Kidney tubule cell (primary cell): ENCODE data around the gene ENAM.

Experiments used
- DNase-seq: peaks from one replicate; pipeline ENCODE4 v3.0.0-alpha.2; 2018; ENCODE audit warnings: low spot score

The ENAM gene, protein sequence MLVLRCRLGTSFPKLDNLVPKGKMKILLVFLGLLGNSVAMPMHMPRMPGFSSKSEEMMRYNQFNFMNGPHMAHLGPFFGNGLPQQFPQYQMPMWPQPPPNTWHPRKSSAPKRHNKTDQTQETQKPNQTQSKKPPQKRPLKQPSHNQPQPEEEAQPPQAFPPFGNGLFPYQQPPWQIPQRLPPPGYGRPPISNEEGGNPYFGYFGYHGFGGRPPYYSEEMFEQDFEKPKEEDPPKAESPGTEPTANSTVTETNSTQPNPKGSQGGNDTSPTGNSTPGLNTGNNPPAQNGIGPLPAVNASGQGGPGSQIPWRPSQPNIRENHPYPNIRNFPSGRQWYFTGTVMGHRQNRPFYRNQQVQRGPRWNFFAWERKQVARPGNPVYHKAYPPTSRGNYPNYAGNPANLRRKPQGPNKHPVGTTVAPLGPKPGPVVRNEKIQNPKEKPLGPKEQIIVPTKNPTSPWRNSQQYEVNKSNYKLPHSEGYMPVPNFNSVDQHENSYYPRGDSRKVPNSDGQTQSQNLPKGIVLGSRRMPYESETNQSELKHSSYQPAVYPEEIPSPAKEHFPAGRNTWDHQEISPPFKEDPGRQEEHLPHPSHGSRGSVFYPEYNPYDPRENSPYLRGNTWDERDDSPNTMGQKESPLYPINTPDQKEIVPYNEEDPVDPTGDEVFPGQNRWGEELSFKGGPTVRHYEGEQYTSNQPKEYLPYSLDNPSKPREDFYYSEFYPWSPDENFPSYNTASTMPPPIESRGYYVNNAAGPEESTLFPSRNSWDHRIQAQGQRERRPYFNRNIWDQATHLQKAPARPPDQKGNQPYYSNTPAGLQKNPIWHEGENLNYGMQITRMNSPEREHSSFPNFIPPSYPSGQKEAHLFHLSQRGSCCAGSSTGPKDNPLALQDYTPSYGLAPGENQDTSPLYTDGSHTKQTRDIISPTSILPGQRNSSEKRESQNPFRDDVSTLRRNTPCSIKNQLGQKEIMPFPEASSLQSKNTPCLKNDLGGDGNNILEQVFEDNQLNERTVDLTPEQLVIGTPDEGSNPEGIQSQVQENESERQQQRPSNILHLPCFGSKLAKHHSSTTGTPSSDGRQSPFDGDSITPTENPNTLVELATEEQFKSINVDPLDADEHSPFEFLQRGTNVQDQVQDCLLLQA

DNA sequence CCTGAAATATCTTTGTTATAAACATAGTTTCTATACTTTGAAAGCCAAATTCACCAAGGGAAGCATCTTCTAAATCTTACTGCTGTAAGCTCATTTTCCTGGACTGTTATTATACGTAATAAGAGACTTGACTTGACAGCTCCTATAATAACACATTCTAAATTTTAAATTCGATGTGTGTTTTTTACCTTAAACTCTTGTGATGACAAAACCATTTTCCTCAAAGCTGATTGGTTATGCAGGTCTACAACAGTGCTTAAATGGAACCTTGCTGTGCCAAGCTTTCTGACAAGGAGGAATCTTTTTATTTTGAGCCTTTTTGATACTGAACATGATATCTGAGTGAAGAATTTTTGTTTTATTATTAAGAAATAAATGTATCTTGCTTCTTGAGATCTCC, at the start of gene ENAM:
Gene ENAM, plus strand, starts transcription at position 301 of the 400 bp plus-strand sequence. CDS start 757 bp downstream, outside the sequence.
- no peak for DNase-seq

DNA sequence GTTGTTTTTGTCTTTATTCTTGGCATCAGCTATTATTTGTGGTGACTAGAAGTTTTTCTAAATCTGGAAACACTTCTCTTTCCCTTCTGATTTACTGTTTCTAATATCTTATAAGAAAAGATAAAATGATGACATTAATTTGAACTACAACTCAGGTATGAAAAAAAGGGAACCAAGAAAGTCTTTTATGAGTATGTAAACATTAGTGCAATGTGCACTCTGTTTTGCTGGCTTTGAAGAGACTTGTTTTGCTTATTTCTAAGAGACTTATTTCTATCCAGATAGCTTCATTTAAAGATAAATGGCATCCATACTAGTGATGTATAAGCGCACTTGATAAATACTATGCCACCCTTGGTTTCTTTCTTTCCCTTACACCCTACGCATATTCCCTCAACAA, 46.6 kb upstream of the ENAM start:
- no peak for DNase-seq

DNA sequence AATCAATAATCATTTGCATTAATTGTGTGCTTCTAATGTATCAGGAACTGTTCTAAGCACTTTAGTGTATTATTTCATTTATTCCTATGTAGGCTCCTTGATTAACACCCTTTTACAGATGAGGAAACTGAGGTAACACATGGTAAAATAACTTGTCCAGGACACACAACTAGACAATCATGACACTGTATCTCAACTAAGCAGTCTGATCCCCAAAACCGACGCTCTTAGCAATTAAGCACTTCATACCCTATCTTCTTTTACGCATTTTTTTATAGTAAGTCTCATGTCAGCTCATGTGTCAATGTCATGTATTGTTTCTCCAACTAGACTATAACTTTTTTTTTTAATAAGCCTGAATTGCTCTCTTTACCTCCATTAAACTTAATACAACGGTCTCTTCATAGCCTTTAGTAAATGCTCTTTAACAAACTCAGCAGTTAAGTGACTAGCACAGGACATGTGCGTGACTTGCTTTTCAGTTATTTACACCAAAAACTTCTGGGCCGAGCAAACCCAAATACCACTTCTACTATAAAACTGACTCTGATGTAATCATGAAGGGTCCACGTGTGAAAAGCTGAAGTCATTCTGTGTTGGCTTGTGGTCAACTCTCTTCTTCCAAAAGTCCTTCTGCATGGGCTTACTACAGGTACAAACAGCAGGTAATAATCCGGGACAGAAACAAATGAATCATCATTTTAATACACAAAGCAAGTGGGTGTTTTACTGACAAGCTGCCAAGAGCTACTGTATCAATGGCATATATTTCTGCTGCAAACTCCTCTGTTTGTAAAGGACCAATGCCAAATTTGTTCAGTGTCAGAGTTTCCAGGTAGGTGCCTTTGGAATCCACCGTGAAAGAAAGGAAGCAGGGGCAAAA, 44.4 kb upstream of the ENAM start:
- DNase-seq, result peak; percentile 94

DNA sequence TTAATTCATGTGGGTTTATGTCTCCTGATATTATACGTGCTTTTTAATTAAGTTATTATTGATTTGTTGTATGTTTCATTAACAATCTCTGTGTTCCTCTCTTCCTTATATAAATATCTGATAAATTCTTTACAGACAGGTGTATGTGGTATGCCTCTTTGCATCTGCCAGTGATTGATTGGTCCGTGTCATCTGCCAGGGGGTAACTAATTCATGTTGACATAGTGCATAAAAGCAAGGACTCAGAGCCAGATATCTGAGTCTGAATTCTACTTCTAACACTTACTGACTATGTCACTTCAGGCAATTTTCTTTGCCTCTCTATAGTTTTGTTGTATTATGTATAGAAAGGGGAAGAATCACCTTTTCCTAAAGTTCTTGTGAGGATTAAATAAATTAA, 41.7 kb upstream of the ENAM start:
- DNase-seq, result no peak

DNA sequence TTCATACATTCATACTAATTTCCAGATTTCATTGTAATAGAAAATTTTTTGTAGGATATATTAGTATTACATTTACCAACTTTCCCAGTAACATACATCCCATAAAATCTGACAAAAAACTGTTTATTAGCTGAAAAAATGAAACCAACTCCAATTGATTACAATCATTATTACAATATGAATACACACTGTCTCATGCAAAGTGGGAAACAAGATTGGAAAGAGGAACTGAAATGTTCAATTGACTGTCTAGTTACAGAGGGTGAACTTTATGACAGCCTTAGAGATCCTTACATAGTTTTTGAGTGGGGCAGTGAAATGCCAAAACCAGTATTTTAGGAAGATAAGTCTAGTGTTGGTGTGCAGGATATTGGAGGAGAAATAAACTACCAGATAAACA, 38.8 kb upstream of the ENAM start:
- no peak for DNase-seq

DNA sequence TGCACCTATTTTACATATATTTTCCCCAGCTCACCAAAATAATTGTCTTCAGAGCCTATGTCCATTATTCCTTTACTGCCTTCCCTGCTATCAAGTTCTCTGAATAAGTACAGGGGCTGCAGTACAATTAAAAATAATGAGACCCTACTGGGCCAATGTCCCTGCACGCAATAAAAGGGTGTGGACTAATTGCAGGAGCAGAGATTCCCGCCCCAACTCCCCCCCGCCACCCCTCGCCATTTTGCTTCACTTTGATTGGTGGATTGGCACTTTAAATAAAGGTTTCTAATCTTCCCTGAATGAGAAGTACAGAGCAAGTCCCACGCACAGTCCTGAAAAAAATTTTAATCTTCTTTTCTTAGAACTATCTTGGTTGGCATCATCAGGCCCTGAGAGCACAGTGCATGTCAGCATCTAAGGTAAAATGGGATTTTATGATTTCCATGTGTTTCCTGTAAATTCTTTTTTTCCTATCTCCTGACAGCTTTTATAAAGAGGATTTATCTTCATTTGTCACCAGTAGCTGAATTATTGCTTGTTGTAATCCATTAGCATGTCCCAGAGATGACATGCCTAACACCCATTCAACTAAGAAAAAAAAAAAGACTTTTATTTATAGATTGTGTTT, 36.5 kb upstream of the ENAM start, which contains the start of gene AMBN:
Gene AMBN, plus strand, starts transcription at position 302 of the 628 bp plus-strand sequence. Its CDS starts 103 bp downstream, at position 405.
- no peak for DNase-seq

- no peak for DNase-seq
Observed at GRCh38 chr4:70594196-70594595, 34.3 kb upstream of the ENAM start.

DNA sequence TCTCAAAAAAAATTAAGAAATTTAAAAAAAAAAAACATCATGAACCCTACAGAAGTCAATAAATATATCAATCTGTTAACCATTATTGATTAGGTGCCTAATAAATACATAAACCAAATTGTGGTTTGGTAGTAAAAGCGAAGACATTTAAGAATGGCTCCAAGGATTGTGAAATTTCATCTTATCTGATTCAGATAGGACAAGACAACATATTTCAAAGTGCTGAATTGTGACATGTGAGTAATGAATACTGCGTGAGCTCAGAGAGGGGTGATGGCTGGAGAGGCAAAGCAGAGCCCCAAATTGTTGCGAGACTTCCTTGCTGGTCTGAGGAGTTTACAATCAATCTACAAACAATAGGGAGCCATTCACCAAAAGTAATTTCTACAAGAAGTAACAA, 28.2 kb upstream of the ENAM start:
- no peak for DNase-seq

GRCh38 chr4:70600977-70601376, 27.6 kb upstream of the ENAM start:
- no peak for DNase-seq

GRCh38 chr4:70601422-70602039, 27.0 kb upstream of the ENAM start:
- DNase-seq, result peak; percentile 82

GRCh38 chr4:70603856-70604255, 24.7 kb upstream of the ENAM start:
- no peak for DNase-seq

- no peak for DNase-seq
Observed at GRCh38 chr4:70606459-70606858, 22.1 kb upstream of the ENAM start.

- no peak for DNase-seq
Observed at GRCh38 chr4:70607334-70607853, 21.1 kb upstream of the ENAM start.

GRCh38 chr4:70608324-70608723, 20.2 kb upstream of the ENAM start:
- DNase-seq, result no peak

DNA sequence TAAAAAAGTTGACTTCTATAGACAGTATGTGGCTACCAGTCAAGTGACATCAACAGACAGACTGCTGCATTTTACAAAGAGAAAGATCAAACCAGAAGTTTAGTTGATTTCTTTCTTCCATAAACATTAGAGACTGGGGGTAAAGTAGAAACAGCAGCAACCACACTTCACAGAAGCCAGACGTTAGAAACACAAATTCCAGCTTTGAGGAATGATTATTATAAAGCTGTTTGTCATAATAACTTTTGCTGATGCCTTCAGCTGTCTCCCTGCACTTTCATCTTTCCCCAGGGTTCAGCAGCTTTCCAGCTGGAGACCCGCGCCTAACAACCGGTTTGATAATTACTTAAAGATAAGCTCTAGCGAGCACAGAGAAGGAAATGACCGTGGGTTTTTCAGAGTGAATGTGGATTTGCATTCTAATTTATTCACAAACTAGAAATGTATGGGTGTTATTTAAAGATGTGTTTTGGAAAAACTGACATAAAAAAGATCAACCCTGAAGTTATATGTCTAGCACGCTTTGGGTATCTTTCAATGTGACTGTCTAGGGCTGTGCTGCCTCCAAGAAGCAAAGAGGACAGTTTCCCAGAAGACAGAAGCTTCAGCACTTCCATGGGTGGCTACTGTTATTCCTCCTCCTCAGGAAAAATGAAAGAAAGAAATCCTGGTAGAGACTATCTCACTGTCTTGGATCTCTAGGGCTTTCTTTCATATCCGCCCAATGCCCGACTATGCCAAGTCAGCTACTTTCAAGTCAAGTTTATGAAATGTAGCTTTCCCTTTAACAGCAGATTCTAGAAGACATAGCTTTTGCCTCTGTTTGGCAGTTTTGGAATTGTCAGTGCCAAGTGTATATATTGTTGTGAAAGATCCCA, 15.0 kb upstream of the ENAM start:
- DNase-seq, result peak; percentile 52

- DNase-seq, result no peak
Observed at GRCh38 chr4:70614184-70614555, 14.4 kb upstream of the ENAM start.

DNA sequence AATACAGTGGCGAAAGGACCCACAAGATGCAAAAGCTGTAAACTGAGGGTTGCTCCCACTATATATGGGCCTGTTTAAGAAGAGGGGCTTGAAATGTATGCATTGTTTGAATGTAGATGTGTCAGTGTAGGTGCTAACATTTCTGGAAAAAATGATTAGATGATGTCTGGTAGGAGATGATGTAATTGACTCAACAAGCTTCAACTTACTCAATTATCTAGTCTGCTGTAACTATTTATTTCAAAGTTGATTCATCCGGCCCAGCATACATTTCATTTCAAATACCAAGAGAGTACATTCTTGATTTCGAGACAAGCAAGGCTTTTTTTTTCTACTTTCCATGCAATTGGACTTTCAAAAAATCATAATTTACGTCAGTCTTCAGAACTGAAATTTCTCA, 9.3 kb upstream of the ENAM start:
- no peak for DNase-seq

DNA sequence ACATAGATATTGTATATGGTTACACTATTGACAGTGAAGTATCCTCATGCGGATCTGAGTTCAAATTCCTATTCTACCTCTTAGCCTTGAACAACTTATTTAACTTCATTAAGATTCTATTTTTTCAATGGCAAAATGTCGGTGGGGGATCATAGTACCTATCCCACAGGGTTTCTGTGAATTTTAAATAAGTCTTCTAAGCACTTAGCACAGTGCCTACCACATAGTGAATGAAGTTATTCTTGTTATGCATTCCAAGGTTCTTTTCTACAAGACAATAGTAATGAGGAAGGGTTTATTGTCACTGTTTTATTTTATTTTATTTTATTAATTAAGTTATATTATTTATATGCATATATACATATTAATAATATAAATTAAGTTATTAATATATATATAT, 8.8 kb upstream of the ENAM start:
- no peak for DNase-seq

- no peak for DNase-seq
Observed at GRCh38 chr4:70623323-70623722, 5.2 kb upstream of the ENAM start.
